ENCODE data around the gene SYT3.

SYT3 gene, protein sequence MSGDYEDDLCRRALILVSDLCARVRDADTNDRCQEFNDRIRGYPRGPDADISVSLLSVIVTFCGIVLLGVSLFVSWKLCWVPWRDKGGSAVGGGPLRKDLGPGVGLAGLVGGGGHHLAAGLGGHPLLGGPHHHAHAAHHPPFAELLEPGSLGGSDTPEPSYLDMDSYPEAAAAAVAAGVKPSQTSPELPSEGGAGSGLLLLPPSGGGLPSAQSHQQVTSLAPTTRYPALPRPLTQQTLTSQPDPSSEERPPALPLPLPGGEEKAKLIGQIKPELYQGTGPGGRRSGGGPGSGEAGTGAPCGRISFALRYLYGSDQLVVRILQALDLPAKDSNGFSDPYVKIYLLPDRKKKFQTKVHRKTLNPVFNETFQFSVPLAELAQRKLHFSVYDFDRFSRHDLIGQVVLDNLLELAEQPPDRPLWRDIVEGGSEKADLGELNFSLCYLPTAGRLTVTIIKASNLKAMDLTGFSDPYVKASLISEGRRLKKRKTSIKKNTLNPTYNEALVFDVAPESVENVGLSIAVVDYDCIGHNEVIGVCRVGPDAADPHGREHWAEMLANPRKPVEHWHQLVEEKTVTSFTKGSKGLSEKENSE

DNA sequence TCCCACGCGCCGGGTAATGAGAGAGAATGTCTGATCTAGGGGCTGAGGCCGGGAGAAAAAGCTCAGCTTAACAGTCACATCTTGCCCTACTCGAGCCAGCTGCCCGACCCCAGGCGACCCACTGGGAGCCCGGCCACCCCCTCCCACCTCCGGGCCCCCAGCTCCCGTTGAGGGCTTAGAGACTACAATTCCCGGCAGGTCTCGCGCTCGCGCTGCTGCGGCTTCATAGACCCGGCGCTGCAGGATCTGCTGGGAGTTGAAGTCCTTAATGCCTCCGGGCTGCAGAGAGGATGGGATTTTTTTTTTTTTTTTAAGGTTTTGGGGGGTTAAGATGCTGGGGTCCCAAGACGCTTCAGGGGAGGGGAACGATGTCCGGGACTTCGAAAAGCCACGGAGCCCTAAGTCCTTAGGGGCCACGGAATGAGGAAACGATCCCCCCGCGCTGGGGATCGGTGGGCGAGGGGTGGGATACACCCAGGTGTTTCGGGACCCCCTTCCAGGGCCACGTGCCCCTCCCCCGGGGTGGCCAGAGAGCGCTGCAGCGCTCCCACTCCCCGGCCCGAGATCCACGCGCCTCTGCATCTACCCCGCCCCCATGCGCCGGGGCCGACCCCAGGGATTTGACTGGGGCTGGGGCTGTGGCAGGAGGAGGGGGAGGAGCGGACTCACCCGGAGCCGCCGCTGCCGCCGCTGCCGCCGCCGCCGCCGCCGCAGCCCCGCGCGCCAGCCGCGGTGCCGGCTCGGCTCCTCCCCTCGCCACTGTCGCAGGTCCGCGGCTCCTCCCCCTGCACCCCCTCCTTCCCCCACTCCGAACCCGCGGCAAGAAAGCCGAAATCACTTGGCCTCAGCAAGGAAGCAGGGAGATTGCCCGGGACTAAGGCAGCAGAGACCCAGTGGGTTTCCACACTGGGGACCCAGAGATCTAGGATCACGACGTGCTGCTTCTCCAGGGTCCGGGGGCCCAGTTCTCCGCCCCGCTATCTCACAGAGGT, at the start of gene SYT3:
TSS of gene SYT3 (minus strand) at position 761 of the 992 bp plus-strand sequence. CDS start 2,470 bp downstream, outside the sequence.
- no peak within 1 kb of the TSS for H3K27ac ChIP-seq
- ChIA-PET CTCF (interaction anchor here (0.6 kb wide), 1 partner anchor 143 kb away, joined by 3 read pairs; no protein-coding TSS in a partner anchor), POLR2A (ENCODE audit: low non-redundant PET) (no interaction called here)
- DNase-seq (ENCODE audit: low spot score), result peak; percentile 62
- TF ChIP-seq, protein P1, sequence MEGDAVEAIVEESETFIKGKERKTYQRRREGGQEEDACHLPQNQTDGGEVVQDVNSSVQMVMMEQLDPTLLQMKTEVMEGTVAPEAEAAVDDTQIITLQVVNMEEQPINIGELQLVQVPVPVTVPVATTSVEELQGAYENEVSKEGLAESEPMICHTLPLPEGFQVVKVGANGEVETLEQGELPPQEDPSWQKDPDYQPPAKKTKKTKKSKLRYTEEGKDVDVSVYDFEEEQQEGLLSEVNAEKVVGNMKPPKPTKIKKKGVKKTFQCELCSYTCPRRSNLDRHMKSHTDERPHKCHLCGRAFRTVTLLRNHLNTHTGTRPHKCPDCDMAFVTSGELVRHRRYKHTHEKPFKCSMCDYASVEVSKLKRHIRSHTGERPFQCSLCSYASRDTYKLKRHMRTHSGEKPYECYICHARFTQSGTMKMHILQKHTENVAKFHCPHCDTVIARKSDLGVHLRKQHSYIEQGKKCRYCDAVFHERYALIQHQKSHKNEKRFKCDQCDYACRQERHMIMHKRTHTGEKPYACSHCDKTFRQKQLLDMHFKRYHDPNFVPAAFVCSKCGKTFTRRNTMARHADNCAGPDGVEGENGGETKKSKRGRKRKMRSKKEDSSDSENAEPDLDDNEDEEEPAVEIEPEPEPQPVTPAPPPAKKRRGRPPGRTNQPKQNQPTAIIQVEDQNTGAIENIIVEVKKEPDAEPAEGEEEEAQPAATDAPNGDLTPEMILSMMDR (conservative IDR thresholded peaks at IDR 0.05; ENCODE audit: low read depth), result no peak

DNA sequence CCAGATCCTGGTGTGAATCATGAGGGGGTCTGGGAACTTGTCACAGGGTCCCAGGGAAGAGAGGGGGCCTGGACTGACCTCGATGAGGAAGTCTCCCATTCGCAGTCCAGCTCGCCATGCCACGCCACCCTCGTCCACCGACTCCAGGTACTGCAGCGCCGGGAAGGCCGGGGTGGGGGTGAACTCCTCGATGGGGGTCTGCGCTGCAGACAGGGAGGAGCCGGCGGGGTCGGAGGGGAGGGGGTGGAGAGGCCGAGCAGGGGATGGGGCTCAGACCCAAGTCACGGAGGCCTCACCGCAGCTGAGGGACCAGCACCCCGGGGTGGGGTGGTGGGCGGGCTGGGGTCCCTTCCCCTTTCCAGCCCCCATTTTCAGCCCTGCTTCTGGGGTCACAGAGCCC, 49.1 kb upstream of the SYT3 start:
- POLR2A ChIA-PET (ENCODE audit: low non-redundant PET), result no interaction called here
- no peak for DNase-seq (ENCODE audit: low spot score)
- TF ChIP-seq, protein P1 (conservative IDR thresholded peaks at IDR 0.05; ENCODE audit: low read depth), result no peak
- no peak overlapping the region for H3K27ac ChIP-seq
- CTCF ChIA-PET, result interaction anchor here (0.6 kb wide), 2 partner anchors 19 to 152 kb away, joined by 3 to 4 read pairs; no protein-coding TSS in a partner anchor

DNA sequence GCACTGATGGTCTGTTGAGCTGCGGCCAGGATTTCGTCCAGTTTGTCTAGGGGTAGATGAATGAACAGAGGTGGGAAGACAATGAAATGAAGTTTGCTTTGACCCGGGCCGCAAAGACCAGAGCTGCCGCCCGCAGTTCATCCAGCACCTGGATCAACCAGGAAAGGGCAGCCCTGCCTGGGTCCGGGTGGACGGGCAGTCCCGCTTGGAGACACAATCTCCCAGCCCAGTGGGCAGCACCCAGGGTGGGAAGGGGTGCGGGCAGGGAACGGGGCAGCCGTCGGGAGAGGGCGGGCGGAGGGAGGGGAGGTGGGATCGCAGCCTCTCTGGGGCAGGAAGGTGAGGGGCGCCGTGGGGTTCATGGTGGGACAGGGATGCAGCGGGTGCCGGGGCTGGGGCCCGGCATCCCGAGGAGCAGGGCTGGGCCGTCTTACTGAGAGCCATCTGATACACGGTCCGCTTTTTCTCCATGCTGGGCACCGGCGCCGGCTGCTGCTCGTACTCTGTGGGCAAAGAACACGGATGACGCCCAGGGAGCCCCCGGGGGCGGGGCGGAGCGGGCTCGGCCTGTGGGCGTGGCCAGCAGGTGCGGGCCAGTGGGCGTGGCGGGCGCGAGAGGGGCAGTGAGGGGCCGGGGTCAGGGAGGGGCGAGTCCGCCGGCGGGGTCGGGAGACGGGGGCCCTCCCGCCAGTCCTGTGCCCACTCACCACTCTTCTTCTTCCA, 46.8 kb upstream of the SYT3 start:
- DNase-seq (ENCODE audit: low spot score), result no peak
- TF ChIP-seq, protein P1 (conservative IDR thresholded peaks at IDR 0.05; ENCODE audit: low read depth), result no peak
- no peak overlapping the region for H3K27ac ChIP-seq
- ChIA-PET CTCF (interaction anchor here (0.5 kb wide), 1 partner anchor 19 kb away, joined by 3 read pairs; no protein-coding TSS in a partner anchor), POLR2A (ENCODE audit: low non-redundant PET) (no interaction called here)

DNA sequence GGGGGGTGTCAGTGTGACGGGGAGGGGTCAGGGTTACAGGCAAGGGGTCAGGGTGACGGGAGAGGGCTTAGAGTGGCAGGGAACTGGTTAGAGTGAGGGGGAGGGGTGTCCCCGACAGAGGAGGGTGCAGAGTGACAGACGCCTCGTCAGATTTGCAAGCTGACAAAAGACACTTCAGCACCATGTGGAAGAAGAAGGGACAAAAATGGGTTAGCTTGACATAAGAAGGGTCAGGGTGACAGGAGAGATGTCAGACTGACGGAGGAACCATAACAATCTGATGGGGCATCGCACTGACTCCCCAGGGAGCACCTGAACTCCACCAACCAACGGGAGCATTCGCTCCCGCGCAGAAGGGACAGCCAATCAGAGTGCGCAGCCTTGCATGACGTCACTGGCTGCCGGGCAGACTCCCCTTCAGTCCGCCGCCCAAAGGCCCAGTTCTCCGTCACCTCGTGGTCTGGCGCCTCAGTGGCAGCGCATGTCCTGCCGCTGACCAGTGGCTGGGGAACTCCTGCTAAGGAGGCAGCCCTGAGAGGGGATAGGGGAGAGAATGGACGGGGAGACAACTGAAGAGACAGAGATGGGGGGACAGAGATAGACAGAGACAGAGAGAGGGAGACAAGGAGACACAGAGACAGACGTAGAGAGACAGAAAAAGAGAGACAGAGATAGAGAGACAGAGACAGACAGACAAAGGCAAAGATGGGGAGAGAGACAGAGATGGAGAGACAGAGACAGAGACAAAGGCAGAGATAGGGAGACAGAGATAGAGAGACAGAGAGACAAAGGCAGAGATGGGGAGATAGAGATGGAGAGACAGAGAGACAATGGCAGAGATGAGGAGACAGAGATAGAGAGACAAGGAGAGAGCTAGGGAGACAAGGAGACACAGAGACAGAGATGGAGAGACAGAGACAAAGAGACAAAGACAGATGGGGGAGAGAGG, 39.8 kb upstream of the SYT3 start:
- H3K27ac ChIP-seq, result no peak overlapping the region
- POLR2A ChIA-PET (ENCODE audit: low non-redundant PET), result no interaction called here
- TF ChIP-seq, protein P1 (conservative IDR thresholded peaks at IDR 0.05; ENCODE audit: low read depth), result no peak
- CTCF ChIA-PET, result no interaction called here
- DNase-seq (ENCODE audit: low spot score), result peak; percentile 97

DNA sequence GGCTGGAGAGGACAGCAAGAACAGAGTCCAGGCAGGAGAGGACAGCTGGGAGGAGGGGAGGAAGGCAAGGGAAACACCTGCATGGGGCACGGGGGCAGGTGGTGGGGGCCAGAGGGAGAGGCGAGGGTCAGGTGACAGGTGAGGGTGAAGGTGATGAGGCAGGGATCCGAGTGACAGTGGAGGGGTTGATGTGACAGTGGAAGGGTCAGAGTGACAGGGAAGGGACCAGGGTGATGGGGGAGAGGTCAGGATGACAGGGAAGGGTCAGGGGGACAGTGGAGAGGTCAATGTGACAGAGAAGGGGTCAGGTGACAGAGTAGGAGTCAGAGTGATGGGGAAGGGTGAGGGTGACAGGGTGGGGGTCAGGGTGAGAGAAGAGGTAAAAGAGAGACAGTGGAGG, 38.6 kb upstream of the SYT3 start:
- DNase-seq (ENCODE audit: low spot score), result no peak
- TF ChIP-seq, protein P1 (conservative IDR thresholded peaks at IDR 0.05; ENCODE audit: low read depth), result no peak
- CTCF ChIA-PET, result no interaction called here
- POLR2A ChIA-PET (ENCODE audit: low non-redundant PET), result no interaction called here
- no peak overlapping the region for H3K27ac ChIP-seq

All from RWPE1 (cell line).